Stimulated activated CD4-positive, alpha-beta T cell treated with anti-CD3 and anti-CD28 coated beads, TNF-alpha, amount 100 ng/mL, for 4 hours (primary cell): ENCODE data around the gene CCNL2.
"Not testable (repeated sequence)": the region's sequence is repeated elsewhere in the genome, so short reads cannot be mapped to it uniquely, and the experiment has no call there.

Source experiments
- DNase-seq, 3 experiments: peaks; one replicate each; pipeline ENCODE4 v3.0.0-alpha.2; 2020; ENCODE audit warnings: low read depth in 3 of 3

The CCNL2 gene

DNA sequence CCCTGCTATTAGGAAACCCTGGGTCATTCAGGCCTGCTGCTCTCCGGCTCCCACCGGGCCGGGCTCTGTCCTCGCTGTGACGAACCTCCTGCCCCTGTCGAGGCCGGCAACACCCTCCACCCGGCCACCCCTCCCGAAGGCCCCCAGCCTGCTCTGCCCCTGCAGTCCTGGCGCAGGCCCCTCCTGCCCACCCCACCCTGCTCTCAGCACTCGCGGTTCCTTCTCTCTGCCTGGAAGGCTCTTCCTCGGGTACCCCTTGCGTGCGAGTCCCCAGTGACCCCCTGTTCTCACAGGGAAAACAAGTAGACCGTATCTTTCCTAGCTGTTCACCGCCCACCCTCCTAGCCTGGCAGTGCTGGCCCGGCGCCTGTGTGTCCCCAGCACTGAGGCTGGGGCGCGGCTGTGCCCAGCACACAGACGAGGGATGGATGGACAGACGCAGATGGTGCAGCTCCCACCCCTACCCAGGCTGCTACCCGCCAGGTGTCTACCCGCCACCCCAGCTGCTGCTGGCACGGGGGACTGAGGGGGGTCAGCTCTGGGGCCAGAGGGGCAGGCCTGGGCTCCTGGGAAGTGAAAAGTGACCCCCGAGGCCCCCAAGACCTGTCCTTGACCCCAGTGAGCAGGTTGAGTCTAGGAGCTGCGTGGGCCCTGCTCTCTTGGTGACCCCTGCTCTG, 33.3 kb upstream of the CCNL2 start:
- DNase-seq: no peak

DNA sequence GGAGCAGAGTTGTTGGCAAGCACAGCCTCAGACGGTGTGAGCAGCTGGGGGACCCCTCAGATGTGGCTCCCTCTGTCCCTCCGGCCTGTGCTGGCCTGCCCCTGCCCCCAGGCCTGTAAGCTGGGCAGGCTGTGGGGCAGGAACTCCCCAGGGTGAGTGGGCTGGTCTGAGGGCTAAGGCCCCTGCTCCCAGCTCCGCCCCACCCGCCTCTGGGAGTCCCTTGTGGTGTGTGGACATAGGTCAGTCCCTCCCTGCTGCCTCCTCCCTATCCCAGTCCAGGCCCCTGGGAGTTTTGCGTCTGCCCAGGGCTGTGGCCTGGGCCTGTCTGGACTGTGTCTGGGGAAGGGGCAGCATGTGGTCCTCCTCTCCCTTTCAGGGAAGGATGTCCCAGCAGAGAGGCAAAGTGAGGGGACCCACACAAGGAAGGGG, 32.7 kb upstream of the CCNL2 start:
- no peak for DNase-seq

DNA sequence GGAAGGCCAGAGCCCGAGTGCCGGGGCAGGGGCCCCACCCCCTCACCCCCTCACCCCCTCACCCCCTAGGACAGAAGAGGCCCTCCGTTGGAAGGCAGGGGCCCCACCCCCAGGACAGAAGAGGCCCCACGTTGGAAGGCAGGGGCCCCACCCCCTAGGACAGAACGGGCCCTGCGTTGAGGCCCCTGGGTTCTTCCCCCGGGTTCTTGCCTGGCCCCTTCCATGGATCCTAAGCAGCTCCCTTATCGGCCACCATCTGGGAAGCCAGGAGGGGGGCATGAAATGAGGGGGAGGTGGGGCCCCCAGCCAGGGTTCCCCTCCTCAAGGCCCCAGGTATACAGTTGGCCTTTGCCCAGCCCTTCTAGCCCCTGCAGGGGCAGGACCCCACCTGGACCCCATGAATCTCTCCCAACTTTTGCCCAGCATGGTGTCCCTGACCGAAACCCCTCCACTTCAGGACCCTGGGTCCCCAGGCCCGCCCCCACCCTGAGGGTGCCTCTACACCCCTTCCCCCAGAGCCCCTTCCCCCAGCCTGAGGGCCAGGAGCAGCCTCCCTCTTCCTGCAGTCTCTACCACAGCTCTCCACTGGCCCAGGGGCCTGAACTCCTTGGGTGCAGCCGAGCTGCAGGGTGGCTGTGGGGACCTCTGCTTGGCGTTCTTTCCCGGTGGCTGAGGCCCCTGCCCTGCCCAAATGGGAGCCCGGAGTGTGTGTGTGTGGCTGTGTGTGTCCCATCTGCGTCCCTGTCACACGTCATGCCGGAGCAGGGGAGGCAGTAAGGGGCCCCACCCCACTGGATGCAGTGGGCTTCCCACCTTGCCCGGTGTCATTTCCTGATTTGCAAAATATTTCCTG, 32.1 kb upstream of the CCNL2 start:
- DNase-seq: no peak

DNA sequence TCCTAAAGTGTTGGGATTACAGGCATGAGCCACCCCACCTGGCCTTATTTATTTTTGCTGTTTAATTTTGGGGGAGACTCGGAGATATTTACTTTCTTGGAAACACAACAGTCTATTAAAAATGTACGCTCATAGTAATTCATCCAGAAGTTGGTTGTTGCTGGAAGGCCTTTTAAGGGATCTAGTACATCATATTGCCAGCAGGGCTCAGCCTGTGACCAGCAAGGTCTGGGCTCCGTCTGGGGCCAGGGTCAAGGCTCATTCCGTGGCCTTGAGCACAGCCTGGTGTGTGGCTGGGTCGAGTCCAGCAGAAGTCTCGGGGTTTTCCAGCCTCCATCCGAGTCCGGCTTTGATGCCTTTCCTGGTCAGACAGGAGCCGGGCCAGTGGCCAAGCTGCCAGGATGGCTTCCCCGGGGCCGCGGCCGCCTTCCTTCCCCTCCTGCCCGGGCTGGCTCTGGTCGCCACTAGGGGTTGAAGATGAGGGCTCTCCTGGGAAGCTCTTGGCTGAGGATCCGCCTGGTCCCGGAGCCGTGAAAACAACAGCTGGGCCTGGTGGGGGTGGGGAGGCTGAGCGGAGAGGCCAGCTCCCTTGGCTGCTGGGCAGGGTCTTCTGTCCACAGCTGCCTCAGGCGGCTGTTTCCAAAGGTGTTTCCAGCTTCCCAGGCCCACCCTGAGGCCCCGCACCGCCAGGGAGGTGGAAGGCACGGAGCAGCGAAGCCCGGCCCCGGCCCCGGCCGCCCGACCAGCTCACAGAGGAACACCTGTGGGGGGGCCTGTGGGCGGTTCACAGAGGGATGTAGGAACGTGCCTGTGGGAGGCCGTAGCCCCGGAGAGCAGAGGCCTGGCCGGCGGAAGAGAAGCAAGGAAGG, 31.2 kb upstream of the CCNL2 start:
- DNase-seq: no peak

DNA sequence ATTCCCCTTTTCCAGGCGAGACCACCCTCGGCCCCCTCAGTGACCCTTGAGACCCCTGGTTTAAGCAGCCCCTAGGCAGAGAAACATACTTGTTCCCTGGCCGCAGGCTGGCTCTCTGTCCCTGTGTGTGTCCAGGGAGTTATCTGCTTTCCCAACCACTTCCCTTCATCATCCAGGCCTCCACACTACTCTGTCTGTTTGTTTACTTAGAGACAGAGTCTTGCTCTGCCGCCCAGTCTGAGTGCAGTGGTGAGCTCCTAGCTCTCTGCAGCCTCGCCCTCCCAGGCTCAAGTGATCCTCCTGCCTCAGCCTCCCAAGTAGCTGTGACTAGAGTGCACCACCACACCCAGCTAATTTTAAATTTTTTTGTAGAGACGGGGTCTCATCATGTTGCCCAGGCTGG, 30.5 kb upstream of the CCNL2 start:
- DNase-seq: no peak

- DNase-seq: not testable (repeated sequence)
These were observed 29.8 kb upstream of the CCNL2 start for GRCh38 chr1:1428967-1429366.

DNA sequence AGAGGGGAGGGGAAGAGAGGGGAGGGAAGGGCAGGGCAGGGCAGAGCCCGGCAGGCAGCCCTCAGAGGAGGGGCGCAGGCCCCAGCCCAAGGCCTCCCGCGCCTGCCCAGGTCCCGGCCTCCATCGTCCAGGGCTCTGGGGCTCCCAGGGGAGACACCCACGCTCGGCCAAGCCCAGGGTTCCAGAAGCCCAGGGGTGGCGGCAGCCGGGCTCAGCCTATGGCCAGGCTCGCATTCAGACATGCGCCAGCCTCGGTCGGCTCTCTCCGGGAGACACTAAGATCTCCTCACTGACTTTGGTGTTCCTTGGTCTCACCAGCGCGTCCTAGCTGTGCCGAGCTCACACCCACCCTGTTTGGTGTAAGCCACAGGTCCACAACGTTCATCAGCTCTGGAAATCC, 29.0 kb upstream of the CCNL2 start:
- no peak for DNase-seq

GRCh38 chr1:1427820-1428148, 28.6 kb upstream of the CCNL2 start:
- DNase-seq: no peak

DNA sequence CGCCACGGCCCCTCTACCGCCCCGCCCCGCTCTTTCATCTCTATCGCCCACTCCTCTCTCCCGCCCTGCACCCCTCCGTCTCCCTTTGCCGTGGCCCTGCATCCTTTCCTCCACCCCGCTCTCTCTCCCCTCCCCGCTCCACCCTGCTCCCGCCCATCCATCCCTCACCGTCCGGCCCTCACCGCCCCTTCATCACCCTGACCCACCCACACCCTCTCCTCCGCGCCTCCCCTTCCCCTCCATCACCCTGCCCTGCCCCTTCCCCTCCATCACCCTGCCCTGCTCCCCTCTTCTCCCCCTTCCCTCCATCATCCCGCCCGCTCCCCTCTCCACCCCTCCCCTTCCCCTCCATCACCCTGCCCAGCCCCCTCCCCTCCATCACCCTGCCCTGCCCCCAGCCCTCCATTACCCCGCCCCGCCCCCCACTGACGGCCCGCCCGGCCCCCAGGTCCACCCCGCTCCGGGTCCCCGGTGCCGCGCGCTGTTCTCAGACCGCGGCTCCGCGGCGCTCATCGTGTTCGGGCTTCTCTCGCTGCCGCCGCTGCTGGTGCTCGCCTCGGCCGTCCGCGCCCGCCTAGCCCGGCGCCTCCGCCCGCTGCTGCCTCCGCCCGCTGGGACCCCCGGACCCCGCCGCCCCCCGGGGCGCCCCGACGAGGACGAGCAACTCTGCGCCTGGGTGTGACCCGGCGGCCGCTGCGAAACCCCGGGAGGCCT, 28.1 kb upstream of the CCNL2 start:
- DNase-seq: no peak

DNA sequence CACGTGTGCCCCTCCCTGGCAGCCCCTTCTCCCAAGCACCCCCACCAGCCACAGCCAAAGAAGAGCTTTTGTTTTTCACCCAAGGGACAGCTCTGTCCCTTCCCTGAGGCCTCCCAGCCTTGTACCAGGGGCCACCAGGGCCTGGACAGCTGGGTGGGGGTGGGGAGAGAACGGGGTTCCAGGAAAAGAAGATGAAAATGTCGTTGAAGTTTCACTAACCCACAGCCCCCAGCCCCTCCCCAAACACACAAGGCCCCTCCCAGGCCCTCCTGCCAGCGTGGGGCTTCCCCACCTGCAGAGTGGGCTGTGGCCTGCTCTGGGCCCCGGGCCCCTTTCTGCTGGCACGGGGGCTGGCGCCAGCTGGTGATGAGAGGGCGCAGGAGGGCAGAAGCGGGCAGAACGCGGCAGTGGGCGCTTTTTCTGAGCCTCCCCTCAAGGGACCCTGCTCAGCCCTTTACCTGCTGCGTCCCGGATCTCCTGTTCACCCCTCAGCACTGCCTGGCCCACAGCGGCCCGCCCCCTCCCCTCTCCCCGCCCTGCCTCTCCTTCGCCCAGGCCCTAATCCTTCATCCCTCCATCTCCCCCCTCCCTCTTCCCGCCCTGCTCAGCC, 27.5 kb upstream of the CCNL2 start:
- no peak for DNase-seq

DNA sequence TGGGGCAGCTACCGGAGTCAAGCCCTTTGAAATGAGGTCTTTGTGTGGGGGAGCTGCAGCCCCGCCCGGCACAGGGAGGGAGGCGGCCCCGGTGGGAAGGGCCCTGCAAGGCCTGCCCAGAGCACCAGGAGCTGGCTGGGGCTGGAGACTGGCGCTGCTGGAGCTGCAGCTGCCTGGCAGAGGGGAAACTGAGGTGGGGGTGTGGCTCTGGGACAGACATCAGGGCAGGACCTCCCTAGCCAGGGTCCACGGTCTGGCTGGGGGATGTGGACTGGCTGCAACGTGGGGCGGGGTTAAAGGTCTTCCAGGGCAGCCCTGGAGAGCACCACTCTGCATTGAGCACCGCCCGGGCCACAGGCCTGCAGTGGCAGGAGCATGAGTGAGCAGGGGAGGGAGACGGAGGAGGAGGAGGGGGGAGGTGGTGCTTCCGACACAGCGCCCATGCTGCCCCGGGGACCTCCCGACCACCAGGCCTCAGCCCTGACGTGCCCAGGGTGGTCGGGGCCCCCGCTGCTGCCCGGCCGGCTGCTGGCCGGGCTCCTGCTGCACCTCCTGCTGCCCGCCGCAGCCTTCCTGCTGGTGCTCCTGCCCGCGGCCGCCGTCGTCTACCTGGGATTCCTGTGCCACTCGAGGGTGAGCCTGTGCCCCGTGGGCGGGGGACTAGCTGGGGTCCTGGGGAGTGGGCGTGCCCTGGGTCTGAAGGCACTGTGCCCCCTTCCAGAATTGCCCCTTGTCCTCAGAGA, 26.8 kb upstream of the CCNL2 start:
- no peak for DNase-seq

- no peak for DNase-seq
These were observed 26.3 kb upstream of the CCNL2 start for GRCh38 chr1:1425426-1425752.

- DNase-seq: no peak
These were observed 25.6 kb upstream of the CCNL2 start for GRCh38 chr1:1424707-1425106.

DNA sequence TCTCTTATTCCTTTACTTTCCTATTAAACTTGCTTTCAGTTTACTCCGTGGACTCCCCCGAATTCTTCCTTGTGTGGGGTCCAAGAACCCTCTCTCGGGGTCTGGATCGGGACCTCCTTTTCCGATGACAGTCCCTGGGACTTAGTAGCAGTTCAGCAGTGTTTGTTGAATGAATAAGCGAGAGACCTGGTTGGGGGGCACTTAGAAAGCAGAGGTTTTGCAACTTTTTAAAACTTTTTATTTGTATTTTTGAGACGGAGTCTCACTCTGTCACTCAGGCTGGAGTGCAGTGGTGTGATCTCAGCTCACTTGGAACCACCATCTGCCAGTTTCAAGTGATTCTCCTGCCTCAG, 24.1 kb upstream of the CCNL2 start:
- no peak for DNase-seq

- DNase-seq: no peak
These were observed 23.5 kb upstream of the CCNL2 start for GRCh38 chr1:1422465-1423244.

GRCh38 chr1:1421907-1422464, 22.9 kb upstream of the CCNL2 start:
- no peak for DNase-seq

- DNase-seq: no peak
These were observed 22.2 kb upstream of the CCNL2 start, which contains the start of gene ANKRD65 for GRCh38 chr1:1421147-1421906. ANKRD65 (minus strand) TSS chr1:1421276; CDS start chr1:1421005, 271 bp downstream.

DNA sequence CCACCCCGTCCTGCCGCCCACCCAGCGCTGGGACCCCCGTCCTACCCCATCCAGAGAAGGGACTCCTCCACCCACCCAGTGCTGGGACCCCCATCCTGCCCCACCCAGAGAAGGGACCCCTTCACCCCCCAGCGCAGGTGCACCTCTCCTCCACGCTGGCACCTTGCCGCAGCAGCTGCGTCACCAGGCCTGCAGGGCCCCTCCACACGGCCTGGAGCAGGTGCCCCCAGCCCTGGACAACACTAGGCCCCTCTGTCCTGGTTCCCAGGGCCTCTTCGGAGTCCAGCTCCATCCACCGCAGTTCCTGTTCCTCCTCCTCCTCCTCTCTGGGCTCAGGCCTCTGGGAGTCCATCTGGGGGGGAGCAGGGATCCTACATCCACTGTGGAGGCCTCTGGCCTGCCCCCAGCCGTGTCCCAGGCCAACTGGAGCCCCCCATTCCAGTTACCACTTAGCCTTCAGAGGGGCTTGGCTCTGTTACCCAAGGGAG, 21.6 kb upstream of the CCNL2 start:
- DNase-seq: no peak
